BE2C (cell line): Measurements from ENCODE around the gene FIBCD1.
"Not testable (repeated sequence)": the region's sequence is repeated elsewhere in the genome, so short reads cannot be mapped to it uniquely, and the experiment has no call there.

Source experiments
- DNase-seq: peaks from one replicate; pipeline ENCODE4 v3.0.0-alpha.2; 2020
- H3K27me3 ChIP-seq: fragments of 250-450 bp; sonication (Bioruptor Pico); 2 replicates; pipeline ENCODE4 v1.5.1; 2020; ENCODE audit warnings: mild to moderate bottlenecking
- H3K36me3 ChIP-seq: fragments of 250-450 bp; sonication (Bioruptor Pico); 2 replicates; pipeline ENCODE4 v1.5.1; 2020; ENCODE audit warnings: mild to moderate bottlenecking
- H3K4me1 ChIP-seq: fragments of 250-450 bp; sonication (Bioruptor Pico); 2 replicates; pipeline ENCODE4 v1.5.1; 2020
- H3K4me3 ChIP-seq: 2 replicates; pipeline ENCODE4 v1.5.1; 2011; ENCODE audit warnings: low read depth, low read length
- H3K9me3 ChIP-seq: fragments of 250-450 bp; sonication (Bioruptor Pico); 2 replicates; pipeline ENCODE4 v1.5.1; 2020
- TF ChIP-seq, protein P1 (sequence below): IDR thresholded peaks from 2 replicates; pipeline ENCODE4 v1.5.1; 2012; ENCODE audit warnings: mild to moderate bottlenecking, low read depth, low read length

FIBCD1 gene

DNA sequence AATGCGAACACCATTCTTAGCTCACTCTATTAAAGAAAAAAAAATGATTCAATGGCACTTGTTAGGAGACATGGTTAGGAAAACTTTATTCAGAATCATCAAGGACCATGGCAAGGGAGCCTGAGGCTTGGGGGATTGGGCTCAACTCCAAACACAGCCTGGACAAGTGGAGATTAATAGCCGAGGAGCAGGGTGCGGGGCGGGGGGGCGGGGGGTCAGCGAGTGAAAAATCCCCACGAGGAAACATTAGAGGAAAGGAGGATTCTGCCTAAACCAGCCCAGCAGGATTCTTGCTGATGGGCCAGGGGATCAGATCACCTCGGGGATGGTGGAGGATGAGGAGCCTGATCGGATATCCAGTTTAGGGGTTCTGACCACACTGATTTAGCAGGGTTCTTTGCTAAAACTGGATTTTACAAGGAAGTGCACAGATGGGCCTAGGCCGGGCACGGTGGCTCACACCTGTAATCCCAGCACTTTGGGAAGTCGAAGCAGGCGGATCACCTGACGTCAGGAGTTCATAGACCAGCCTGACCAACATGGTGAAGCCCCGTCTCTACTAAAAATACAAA, 24.4 kb upstream of the FIBCD1 start:
- no peaks in the 10 kb centered on the region for H3K27me3 ChIP-seq
- TF ChIP-seq, protein P1, sequence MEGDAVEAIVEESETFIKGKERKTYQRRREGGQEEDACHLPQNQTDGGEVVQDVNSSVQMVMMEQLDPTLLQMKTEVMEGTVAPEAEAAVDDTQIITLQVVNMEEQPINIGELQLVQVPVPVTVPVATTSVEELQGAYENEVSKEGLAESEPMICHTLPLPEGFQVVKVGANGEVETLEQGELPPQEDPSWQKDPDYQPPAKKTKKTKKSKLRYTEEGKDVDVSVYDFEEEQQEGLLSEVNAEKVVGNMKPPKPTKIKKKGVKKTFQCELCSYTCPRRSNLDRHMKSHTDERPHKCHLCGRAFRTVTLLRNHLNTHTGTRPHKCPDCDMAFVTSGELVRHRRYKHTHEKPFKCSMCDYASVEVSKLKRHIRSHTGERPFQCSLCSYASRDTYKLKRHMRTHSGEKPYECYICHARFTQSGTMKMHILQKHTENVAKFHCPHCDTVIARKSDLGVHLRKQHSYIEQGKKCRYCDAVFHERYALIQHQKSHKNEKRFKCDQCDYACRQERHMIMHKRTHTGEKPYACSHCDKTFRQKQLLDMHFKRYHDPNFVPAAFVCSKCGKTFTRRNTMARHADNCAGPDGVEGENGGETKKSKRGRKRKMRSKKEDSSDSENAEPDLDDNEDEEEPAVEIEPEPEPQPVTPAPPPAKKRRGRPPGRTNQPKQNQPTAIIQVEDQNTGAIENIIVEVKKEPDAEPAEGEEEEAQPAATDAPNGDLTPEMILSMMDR: no peak
- no peaks in the 10 kb centered on the region for H3K36me3 ChIP-seq
- H3K9me3 ChIP-seq: no peaks in the 10 kb centered on the region
- DNase-seq: no peak
- no peak overlapping the region for H3K4me3 ChIP-seq
- H3K4me1 ChIP-seq: no peaks in the 10 kb centered on the region

DNA sequence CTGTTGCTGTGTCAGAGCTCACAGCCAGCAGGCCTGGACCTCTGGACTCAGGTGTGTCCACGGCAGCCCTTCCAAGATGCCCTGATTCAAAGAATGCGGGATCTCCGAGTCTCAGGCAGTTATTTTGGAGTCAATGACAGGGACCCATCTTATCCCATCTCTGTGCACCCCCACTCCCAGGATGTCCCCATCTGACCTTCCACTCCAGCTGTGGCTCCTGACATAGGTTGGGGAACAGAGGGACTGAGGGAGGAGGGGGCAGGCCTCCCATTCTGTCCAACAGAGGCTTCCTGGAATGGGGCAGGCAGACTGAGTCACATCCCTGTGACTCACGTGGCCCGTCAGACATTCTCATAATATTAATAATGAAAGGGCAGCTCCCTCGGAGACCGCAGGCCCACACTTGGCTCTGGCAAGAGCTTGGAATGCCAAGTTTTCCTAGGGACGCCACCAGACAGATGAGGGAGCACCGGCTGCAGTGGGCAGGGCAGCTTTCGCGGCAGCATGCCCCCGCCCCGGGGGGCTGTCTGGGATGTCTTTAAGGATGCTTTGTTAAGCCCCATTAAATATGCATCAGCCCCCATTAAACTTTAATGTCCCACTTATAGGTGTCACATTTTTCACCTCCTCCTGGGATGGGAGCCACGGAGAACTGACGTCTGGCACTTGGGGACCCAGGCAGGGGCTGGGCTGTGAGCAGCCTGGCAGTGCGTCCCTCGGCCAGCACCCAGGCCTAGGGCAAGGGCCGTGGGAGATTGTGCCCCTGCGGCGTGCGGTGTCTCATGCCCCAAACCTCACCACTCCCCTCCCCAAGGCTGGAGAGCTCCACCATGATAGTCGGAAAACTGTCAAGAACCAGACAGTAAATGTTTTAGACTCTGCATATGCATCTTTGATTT, 23.6 kb upstream of the FIBCD1 start:
- Histone ChIP-seq H3K4me1 (no peaks in the 10 kb centered on the region), H3K9me3 (no peaks in the 10 kb centered on the region), H3K4me3 (no peak overlapping the region), H3K27me3 (no peaks in the 10 kb centered on the region), H3K36me3 (no peaks in the 10 kb centered on the region)
- no peak for DNase-seq
- TF ChIP-seq, protein P1: no peak

DNA sequence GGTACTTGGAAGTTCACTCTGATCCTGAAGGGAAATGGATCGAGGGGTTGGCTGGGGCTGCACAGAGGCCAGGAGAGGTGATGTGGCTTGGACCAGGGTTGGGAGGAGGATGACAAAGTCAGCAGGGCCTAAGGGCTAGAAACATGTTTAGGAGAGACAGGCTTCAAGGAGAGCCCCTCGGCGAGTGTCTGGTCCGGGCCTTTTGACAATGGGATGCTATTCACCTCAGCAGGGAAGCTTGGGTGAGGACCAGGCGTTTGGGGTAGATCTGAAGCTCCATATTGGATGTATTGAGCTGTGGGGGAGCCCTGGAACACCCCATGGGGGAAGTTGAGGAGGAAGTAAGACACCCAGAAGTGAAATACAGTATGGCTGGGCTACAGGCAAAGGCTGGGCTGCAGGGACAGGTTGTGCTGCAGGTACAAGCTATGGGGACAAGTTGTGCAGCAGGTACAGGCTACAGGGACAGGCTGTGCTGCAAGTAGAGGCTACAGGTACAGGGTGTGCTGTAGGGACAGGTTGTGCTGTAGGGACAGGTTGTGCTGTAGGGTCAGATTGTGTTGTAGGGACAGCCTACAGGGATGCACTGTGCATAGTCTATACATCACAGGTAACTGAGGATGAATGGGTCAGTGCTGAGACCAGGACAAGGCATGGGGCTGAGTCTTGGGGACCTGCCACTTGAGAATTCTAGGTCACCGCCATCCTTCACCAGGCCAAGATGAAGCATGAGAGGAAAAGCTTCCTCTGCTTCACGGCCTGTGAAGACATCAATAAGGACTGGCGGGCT, 22.7 kb upstream of the FIBCD1 start:
- no peaks in the 10 kb centered on the region for H3K4me1 ChIP-seq
- no peak overlapping the region for H3K4me3 ChIP-seq
- H3K9me3 ChIP-seq: no peaks in the 10 kb centered on the region
- no peaks in the 10 kb centered on the region for H3K27me3 ChIP-seq
- no peaks in the 10 kb centered on the region for H3K36me3 ChIP-seq
- DNase-seq: no peak
- TF ChIP-seq, protein P1: no peak

DNA sequence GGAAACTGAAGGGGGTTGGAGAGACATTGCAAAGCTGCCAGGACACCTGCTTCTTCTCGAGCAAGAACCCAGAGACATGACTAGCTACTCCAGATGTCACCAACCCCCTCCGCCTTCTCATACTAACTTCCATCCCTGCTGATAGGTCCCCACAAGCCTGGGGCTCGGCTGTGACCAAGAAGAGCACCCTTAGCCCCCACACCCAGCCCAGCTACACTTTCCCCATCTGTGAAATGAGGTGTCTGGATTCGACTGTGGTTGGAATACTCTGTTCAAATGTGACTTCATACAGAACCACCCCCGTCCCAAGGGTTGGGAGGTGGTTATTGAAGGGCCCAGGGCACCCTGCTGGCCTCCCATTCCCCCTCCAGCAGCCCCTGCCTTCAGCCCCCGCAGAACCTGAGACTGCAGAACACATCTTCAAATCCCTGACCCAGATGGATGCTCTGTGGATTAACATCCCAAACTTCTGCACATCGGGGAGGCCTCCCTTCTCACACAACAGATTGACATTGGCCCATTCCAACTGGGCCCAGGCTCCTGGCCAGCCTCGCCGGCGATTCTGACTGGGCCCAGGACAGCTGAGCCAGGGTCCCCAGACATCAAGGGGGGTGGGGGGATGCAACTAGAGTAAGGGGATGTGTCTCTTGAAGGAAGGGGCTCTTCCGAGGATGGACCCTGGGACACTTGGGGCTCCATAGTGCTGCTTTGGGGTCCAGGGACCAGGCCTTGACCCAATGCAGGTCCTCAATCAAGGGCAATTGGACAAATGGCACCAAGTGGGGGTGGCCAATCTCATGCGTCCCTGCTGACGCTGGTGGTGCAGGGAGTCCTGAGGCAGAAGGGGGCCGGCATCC, 21.7 kb upstream of the FIBCD1 start:
- TF ChIP-seq, protein P1: no peak
- H3K36me3 ChIP-seq: no peaks in the 10 kb centered on the region
- H3K27me3 ChIP-seq: no peaks in the 10 kb centered on the region

DNA sequence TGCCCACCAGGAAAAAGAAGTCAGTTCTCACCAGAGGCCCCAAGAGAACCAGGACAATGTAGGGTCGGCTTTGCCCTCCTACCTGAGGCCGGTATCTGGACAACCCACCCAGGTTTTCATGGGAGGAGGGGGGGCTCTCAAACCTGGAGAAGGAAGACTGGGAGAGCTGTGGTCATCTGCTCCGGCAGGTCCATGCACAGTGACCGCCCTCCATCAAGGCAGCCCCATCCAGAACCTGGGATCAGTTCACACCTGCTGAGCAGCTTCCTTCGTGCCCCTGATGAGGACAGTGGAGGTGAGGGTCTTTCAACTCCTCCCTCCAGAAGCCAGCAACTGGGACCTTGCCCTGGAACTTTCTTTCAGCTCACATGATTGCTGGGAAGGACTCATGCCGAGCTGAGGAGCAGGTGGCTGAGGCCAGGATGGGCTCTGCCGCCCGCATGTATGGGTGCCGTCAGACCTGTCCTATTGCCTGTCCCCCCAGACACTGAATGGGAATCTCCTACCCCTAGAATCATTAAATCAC, 20.8 kb upstream of the FIBCD1 start:
- H3K36me3 ChIP-seq: no peaks in the 10 kb centered on the region
- H3K4me1 ChIP-seq: no peaks in the 10 kb centered on the region
- TF ChIP-seq, protein P1: no peak
- H3K4me3 ChIP-seq: no peak overlapping the region
- H3K27me3 ChIP-seq: no peaks in the 10 kb centered on the region
- no peak for DNase-seq
- no peaks in the 10 kb centered on the region for H3K9me3 ChIP-seq

More for the DNA sequence above, 21.7 kb upstream of the FIBCD1 start:
- H3K4me1 ChIP-seq: no peaks in the 10 kb centered on the region
- no peaks in the 10 kb centered on the region for H3K9me3 ChIP-seq
- no peak overlapping the region for H3K4me3 ChIP-seq
- no peak for DNase-seq

DNA sequence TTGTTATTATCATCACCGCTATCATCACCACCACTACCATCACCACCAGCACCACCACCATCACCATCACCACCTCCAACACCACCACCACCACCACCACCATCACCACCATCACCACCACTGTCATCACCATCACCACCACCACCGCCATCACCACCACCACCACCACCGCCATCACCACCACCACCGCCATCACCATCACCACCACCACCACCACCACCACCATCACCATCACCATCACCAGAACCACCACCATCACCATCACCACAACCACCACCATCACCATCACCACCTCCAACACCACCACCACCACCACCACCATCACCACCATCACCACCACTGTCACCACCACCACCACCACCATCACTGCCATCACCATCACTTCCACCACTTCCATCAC, 19.5 kb upstream of the FIBCD1 start:
- not testable (repeated sequence) for H3K36me3 ChIP-seq, H3K27me3 ChIP-seq, H3K4me1 ChIP-seq, H3K4me3 ChIP-seq, DNase-seq, H3K9me3 ChIP-seq
